K562 (cell line): Measurements from ENCODE around the gene ATP13A2. TPM values are rescaled to one million over a fixed set of nuclear protein-coding genes. Genes with fewer than 3 reads are reported as not detected.

ENCODE experiments used
- BHLHE40 ChIP-seq: IDR thresholded peaks from 2 replicates; pipeline ENCODE4 v1.6.1; 2011; ENCODE audit warnings: low read length, improper control_type of control experiment
- CUX1 ChIP-seq: fragments of 200-800 bp; sonication (Bioruptor generic); IDR thresholded peaks from 2 replicates; pipeline ENCODE4 v1.6.1; 2016; ENCODE audit warnings: missing genetic modification characterization, missing compliant biosample characterization
- HMG20B ChIP-seq: fragments of 250-450 bp; sonication (Bioruptor Pico); IDR thresholded peaks from 2 replicates; pipeline ENCODE4 v1.5.0; 2021; ENCODE audit warnings: mild to moderate bottlenecking
- RBBP5 ChIP-seq: fragments of 200-600 bp; sonication (generic); IDR thresholded peaks from 2 replicates; pipeline ENCODE4 v1.6.1; 2012; ENCODE audit warnings: borderline replicate concordance, mild to moderate bottlenecking, low read length, control low read depth, inconsistent platforms; ENCODE audit not compliant: insufficient read depth, poor library complexity, severe bottlenecking
- RBM17 ChIP-seq: fragments of 200-400 bp; formaldehyde crosslinking; IDR thresholded peaks from 2 replicates; pipeline ENCODE4 v1.6.1; 2017; ENCODE audit warnings: low read depth, mild to moderate bottlenecking, low read length, borderline replicate concordance
- RREB1 ChIP-seq: fragments of 250-450 bp; sonication (Bioruptor Pico); IDR thresholded peaks from 2 replicates; pipeline ENCODE4 v1.4.0; 2020
- STAG1 ChIP-seq: sonication (generic); formaldehyde crosslinking; IDR thresholded peaks from 2 replicates; pipeline ENCODE4 v1.5.0; 2020; ENCODE audit warnings: missing genetic modification reagents, borderline replicate concordance
- TRIM24 ChIP-seq, 2 experiments: fragments of 450-650 bp; IDR thresholded peaks; 2 replicates each; pipeline ENCODE4 v1.6.1; 2016
- USF1 ChIP-seq: sonication (generic); formaldehyde crosslinking; IDR thresholded peaks from 2 replicates; pipeline ENCODE4 v1.9.0; 2022; ENCODE audit warnings: mild to moderate bottlenecking, missing genetic modification reagents
- ZNF354B ChIP-seq: fragments of 250-450 bp; sonication (Bioruptor Pico); IDR thresholded peaks from 2 replicates; pipeline ENCODE4 v1.4.0; 2020
- polyA plus RNA-seq, 8 experiments: library from polyadenylated mRNA; depleted of rRNA in 4 of 8; stranded (reverse) in 5 of 8; unstranded in 3 of 8; fragments of >200 nt; fragmentation: Nextera tagmentation in 2 of 8; fragmentation: Illumina TruSeq in 1 of 8; extraction: Ambion mirVana in 2 of 8; extraction: Trizol in 1 of 8; gene quantifications; 2 replicates each; pipeline versions ENCODE4 v1.2.1 to v1.2.3, GENCODE V29; 2011 to 2014; ENCODE audit warnings: inconsistent platforms in 1 of 8, missing spikeins in 1 of 8
- total RNA-seq, 7 experiments: library from RNA; depleted of rRNA in 6 of 7; stranded (reverse); fragments of >200 nt in 6 of 7; fragmentation: Illumina TruSeq in 2 of 7; extraction: Trizol in 2 of 7; gene quantifications; 2 replicates each; pipeline versions ENCODE4 v1.2.1 to v1.2.3, GENCODE V29; 2011 to 2021; ENCODE audit warnings: low replicate concordance in 1 of 7
- TF ChIP-seq, protein P1 (sequence below): fragments of 450-650 bp; IDR thresholded peaks from 2 replicates; pipeline ENCODE4 v1.7.1; 2018; ENCODE audit warnings: mild to moderate bottlenecking, low read depth; ENCODE audit not compliant: partially characterized antibody

ATP13A2 gene
- total and polyA plus RNA-seq, 9 of the 15 experiments (the other 6 are each of a cell fraction or from before 2014, with no cell fraction given): 0.36 to 56.3 (median 16.3) TPM

GRCh38 chr1:17013491-17014320 lies 2.0 kb upstream of the ATP13A2 start (continued):
- TF ChIP-seq CUX1 (CRISPR knock-in tag) (no peak), HMG20B (no peak), RREB1 (CRISPR knock-in tag) (no peak), ZNF354B (no peak), USF1 (CRISPR knock-in tag) (peak; percentile 65), RBM17 (no peak), TRIM24 (IDR thresholded peaks at IDR 0.05) (0 out of 4 replicates have a peak, but pooled peaks of 1 of the 2 experiments have one; percentile 14), RBBP5 (peak; percentile 35), BHLHE40 (peak; percentile 45; the same call in 1 of the 2 replicates), STAG1 (CRISPR knock-in tag) (no peak)
- TF ChIP-seq, protein P1, sequence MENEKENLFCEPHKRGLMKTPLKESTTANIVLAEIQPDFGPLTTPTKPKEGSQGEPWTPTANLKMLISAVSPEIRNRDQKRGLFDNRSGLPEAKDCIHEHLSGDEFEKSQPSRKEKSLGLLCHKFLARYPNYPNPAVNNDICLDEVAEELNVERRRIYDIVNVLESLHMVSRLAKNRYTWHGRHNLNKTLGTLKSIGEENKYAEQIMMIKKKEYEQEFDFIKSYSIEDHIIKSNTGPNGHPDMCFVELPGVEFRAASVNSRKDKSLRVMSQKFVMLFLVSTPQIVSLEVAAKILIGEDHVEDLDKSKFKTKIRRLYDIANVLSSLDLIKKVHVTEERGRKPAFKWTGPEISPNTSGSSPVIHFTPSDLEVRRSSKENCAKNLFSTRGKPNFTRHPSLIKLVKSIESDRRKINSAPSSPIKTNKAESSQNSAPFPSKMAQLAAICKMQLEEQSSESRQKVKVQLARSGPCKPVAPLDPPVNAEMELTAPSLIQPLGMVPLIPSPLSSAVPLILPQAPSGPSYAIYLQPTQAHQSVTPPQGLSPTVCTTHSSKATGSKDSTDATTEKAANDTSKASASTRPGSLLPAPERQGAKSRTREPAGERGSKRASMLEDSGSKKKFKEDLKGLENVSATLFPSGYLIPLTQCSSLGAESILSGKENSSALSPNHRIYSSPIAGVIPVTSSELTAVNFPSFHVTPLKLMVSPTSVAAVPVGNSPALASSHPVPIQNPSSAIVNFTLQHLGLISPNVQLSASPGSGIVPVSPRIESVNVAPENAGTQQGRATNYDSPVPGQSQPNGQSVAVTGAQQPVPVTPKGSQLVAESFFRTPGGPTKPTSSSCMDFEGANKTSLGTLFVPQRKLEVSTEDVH: no peak
